Thyroid gland (tissue), 4 donors: ENCODE results near the gene IFIT3.

Experiments
- CTCF ChIP-seq, 6 experiments: fragments of 200-600 bp in 3 of 6; fragments of 450-650 bp in 3 of 6; sonication (generic) in 3 of 6; IDR thresholded peaks; one replicate each; pipeline ENCODE4 v1.5.1; 2016 to 2019; ENCODE audit warnings: antibody characterized with exemption in 6 of 6, mild to moderate bottlenecking in 2 of 6, inconsistent platforms in 1 of 6, moderate library complexity in 1 of 6
- POLR2A ChIP-seq, 2 donors: fragments of 450-650 bp; IDR thresholded peaks; one replicate each; pipeline ENCODE4 v1.6.1; 2017; ENCODE audit warnings: antibody characterized with exemption in 2 of 2, mild to moderate bottlenecking in 2 of 2, moderate library complexity in 1 of 2

DNA sequence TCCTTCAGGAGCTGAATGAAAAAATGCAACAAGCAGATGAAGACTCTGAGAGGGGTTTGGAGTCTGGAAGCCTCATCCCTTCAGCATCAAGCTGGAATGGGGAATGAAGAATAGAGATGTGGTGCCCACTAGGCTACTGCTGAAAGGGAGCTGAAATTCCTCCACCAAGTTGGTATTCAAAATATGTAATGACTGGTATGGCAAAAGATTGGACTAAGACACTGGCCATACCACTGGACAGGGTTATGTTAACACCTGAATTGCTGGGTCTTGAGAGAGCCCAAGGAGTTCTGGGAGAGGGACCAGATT lies 20.6 kb upstream of the IFIT3 start:
- TF ChIP-seq CTCF (IDR thresholded peaks at IDR 0.05), result no peak
- no peak for TF ChIP-seq POLR2A (IDR thresholded peaks at IDR 0.05)
